HepG2 (cell line): ENCODE measurements around the gene C2CD2. TPM values are rescaled to one million over a fixed set of nuclear protein-coding genes. Genes with fewer than 3 reads are reported as not detected.
"Not testable (repeated sequence)": the region's sequence is repeated elsewhere in the genome, so short reads cannot be mapped to it uniquely, and the experiment has no call there.

Experiments used
- ATAC-seq: fragments of 200-7000 bp; cut with Tn5 transposase; 3 replicates; pipeline ENCODE4 v1.9.1; 2020; ENCODE audit warnings: mild to moderate bottlenecking, moderate library complexity
- BruUV-seq: library from RNA; stranded (reverse); fragments of 400-500 nt; replicated peaks from 2 replicates; lab custom pipeline; 2021; lab: Mats Ljungman, UMichigan
- CTCF ChIA-PET: fragments of 300-600 bp; formaldehyde crosslinking; extraction: SDS; loops from one replicate; lab custom pipeline; 2021; ENCODE audit warnings: low total read pairs, inconsistent platforms, low intra/inter-chr PET ratio; lab: Yijun Ruan, JAX
- POLR2A ChIA-PET: fragments of 350-600 bp; sonication (Branson Sonifier 250); formaldehyde crosslinking; loops from one replicate; lab custom pipeline; 2020; ENCODE audit warnings: antibody characterized with exemption, inconsistent platforms; lab: Yijun Ruan, JAX
- DNase-seq: peaks from one replicate; pipeline ENCODE4 v3.0.0-alpha.2; 2015; ENCODE audit warnings: low spot score
- FAIRE-seq: peaks from 3 replicates; lab custom pipeline; 2011; peaks lifted over from hg19 to GRCh38; lab: Jason Lieb, UNC
- H2AFZ ChIP-seq: one replicate; pipeline ENCODE4 v1.6.1; 2011; ENCODE audit warnings: low read length, inconsistent platforms
- H3K27ac ChIP-seq: fragments of 300-600 bp; 3 replicates; pipeline ENCODE4 v1.8.0; 2011; ENCODE audit warnings: mixed run types, mild to moderate bottlenecking, mixed read lengths, low read length, inconsistent platforms; ENCODE audit not compliant: insufficient read depth; ENCODE audit errors: extremely low read length
- H3K27me3 ChIP-seq, 2 experiments: fragments of 200-600 bp in 1 of 2; 2 replicates in 1 of 2; 3 replicates in 1 of 2; pipeline versions ENCODE4 v1.6.0 to v1.8.0; 2011; ENCODE audit warnings: low read length in 2 of 2, mild to moderate bottlenecking in 2 of 2, moderate library complexity in 2 of 2, inconsistent platforms in 1 of 2; ENCODE audit not compliant: insufficient read depth in 2 of 2, control insufficient read depth in 1 of 2
- H3K36me3 ChIP-seq, 2 experiments: fragments of 200-600 bp in 1 of 2; replicated peaks in 1 of 2; 2 replicates in 1 of 2; 3 replicates in 1 of 2; pipeline versions ENCODE4 v1.5.1 to v1.8.0; 2011; ENCODE audit warnings: low read length in 2 of 2, inconsistent platforms in 1 of 2; ENCODE audit not compliant: insufficient read depth in 2 of 2, control insufficient read depth in 1 of 2
- H3K4me1 ChIP-seq: 2 replicates; pipeline ENCODE4 v1.5.1; 2012; ENCODE audit warnings: low read length, inconsistent platforms; ENCODE audit not compliant: insufficient read depth
- H3K4me2 ChIP-seq: 2 replicates; pipeline ENCODE4 v1.6.0; 2011; ENCODE audit warnings: low read depth, low read length, inconsistent platforms
- H3K4me3 ChIP-seq, 3 experiments: fragments of 200-600 bp in 1 of 3; sonication (generic), shearing (Covaris generic) in 1 of 3; replicated peaks in 1 of 3; 2 replicates each; pipeline ENCODE4 v1.5.1; 2011 to 2016; ENCODE audit warnings: low read length in 3 of 3, inconsistent platforms in 2 of 3, low read depth in 2 of 3, mild to moderate bottlenecking in 2 of 3, control low read depth in 1 of 3, mixed read lengths in 1 of 3; ENCODE audit not compliant: insufficient read depth in 1 of 3
- H3K79me2 ChIP-seq: one replicate; pipeline ENCODE4 v1.6.1; 2011; ENCODE audit warnings: low read length, inconsistent platforms; ENCODE audit not compliant: insufficient read depth
- H3K9ac ChIP-seq: 2 replicates; pipeline ENCODE4 v1.6.0; 2011; ENCODE audit warnings: mild to moderate bottlenecking, low read depth, low read length, inconsistent platforms; ENCODE audit not compliant: insufficient read depth
- H3K9me3 ChIP-seq: 2 replicates; pipeline ENCODE4 v1.5.1; 2012; ENCODE audit warnings: mild to moderate bottlenecking, low read length
- H4K20me1 ChIP-seq: 2 replicates; pipeline ENCODE4 v1.6.0; 2011; ENCODE audit warnings: inconsistent platforms, mild to moderate bottlenecking, low read length, moderate library complexity; ENCODE audit not compliant: insufficient read depth
- CERS6 ChIP-seq: sonication (generic); formaldehyde crosslinking; IDR thresholded peaks from 2 replicates; pipeline ENCODE4 v1.5.0; 2020; ENCODE audit warnings: missing genetic modification reagents
- FUBP1 ChIP-seq: sonication (generic); formaldehyde crosslinking; IDR thresholded peaks from 2 replicates; pipeline ENCODE4 v1.5.1; 2020; ENCODE audit warnings: missing genetic modification reagents, mild to moderate bottlenecking, borderline replicate concordance
- KDM5A ChIP-seq: fragments of 200-600 bp; sonication (generic); IDR thresholded peaks from 2 replicates; pipeline ENCODE4 v1.7.0; 2018; ENCODE audit warnings: antibody characterized with exemption, mild to moderate bottlenecking, low read length, borderline replicate concordance
- ZNF576 ChIP-seq: sonication (generic); formaldehyde crosslinking; IDR thresholded peaks from 2 replicates; pipeline ENCODE4 v1.4.0; 2020; ENCODE audit warnings: mild to moderate bottlenecking, missing genetic modification reagents
- WGBS: methylation state at CpG from one replicate; pipeline ENCODE4 v1.1.6; 2017; ENCODE audit warnings: low lambda C conversion rate; 5-methylcytosine and 5-hydroxymethylcytosine counted together
- in situ Hi-C: cut with HindIII; loops from 2 replicates; pipeline ENCODE4 v1.10.0; 2017; ENCODE audit warnings: low pct_unique_long_range_greater_than_20kb; ENCODE audit not compliant: extremely low pct_ligation_motif_present
- intact Hi-C: fragments of 100-400 bp; cut with micrococcal nuclease; formaldehyde crosslinking; loops from one replicate; pipeline ENCODE4 v1.10.0; 2022; ENCODE audit not compliant: unreplicated experiment
- polyA plus RNA-seq, 8 experiments: library from polyadenylated mRNA; depleted of rRNA in 3 of 8; stranded (reverse) in 7 of 8; unstranded in 1 of 8; fragments of >200 nt; fragmentation: Illumina TruSeq in 4 of 8; extraction: Trizol in 4 of 8; gene quantifications; 2 replicates each; pipeline versions ENCODE4 v1.2.1 to v1.2.3, GENCODE V29; 2011 to 2016; ENCODE audit warnings: low read depth in 4 of 8, missing spikeins in 1 of 8, mixed read lengths in 1 of 8; ENCODE audit not compliant: insufficient read depth in 1 of 8
- total RNA-seq, 5 experiments: library from RNA; depleted of rRNA; stranded (reverse); fragments of >200 nt; fragmentation: Illumina TruSeq; extraction: Trizol; gene quantifications; 2 replicates each; pipeline ENCODE4 v1.2.3, GENCODE V29; 2016; ENCODE audit warnings: low read depth in 1 of 5

C2CD2 gene
- total and polyA plus RNA-seq, 2 of the 13 experiments (the other 11 are each of a cell fraction or from before 2014, with no cell fraction given), result 12.5 to 19.7 TPM

GRCh38 chr21:41997657-41998056 is 43.8 kb upstream of the C2CD2 start:
- in situ Hi-C loops, result no loop called here

GRCh38 chr21:41995577-41995976 is 41.8 kb upstream of the C2CD2 start:
- ATAC-seq (no peak), FAIRE-seq (no peak), DNase-seq (no peak)
- ChIA-PET POLR2A (no interaction called here), CTCF (no interaction called here)
- 91% methylated on average over 3 of the region's 3 CpGs for WGBS
- intact Hi-C loops (no loop called here), in situ Hi-C loops (no loop called here)
- Histone ChIP-seq H3K4me2 (no peak overlapping the region), H3K27me3 (no peaks in the 10 kb centered on the region), H3K36me3 (peaks cover 11 to 51% of the 10 kb centered on the region in 2 experiments), H3K4me1 (no peaks in the 10 kb centered on the region), H3K27ac (no peak overlapping the region), H3K4me3 (no peak overlapping the region), H3K79me2 (peaks cover 5% of the 10 kb centered on the region), H2AFZ (no peak overlapping the region), H3K9ac (no peak overlapping the region), H3K9me3 (peaks cover 11% of the 10 kb centered on the region), H4K20me1 (no peaks in the 10 kb centered on the region)
- TF ChIP-seq ZNF576 (CRISPR knock-in tag) (no peak), KDM5A (no peak), CERS6 (no peak)
- BruUV-seq, result no TSS peak

More at GRCh38 chr21:41997657-41998056, 43.8 kb upstream of the C2CD2 start:
- TF ChIP-seq FUBP1 (CRISPR knock-in tag), result no peak
- TF ChIP-seq, all 625 proteins: peak for 0
- BruUV-seq, result no TSS peak
- Histone ChIP-seq H3K4me3 (no peak overlapping the region), H3K4me2 (no peak overlapping the region), H3K27ac (no peak overlapping the region), H3K79me2 (peaks cover 5% of the 10 kb centered on the region), H3K27me3 (no peaks in the 10 kb centered on the region), H3K4me1 (no peaks in the 10 kb centered on the region), H2AFZ (no peak overlapping the region), H3K36me3 (peaks cover 13 to 38% of the 10 kb centered on the region in 2 experiments), H3K9me3 (peaks cover 11% of the 10 kb centered on the region), H3K9ac (no peak overlapping the region), H4K20me1 (no peaks in the 10 kb centered on the region)
- FAIRE-seq (no peak), DNase-seq (no peak), ATAC-seq (no peak)
- 100% methylated on average over 1 of the region's 1 CpG for WGBS
- intact Hi-C loops, result no loop called here
- POLR2A ChIA-PET, result no interaction called here
- CTCF ChIA-PET, result no interaction called here

- CTCF ChIA-PET, H4K20me1 ChIP-seq, POLR2A ChIA-PET, DNase-seq, FAIRE-seq, H3K4me1 ChIP-seq, H3K27me3 ChIP-seq, H3K79me2 ChIP-seq, H3K4me3 ChIP-seq, H3K9ac ChIP-seq, H3K4me2 ChIP-seq, in situ Hi-C loops, ATAC-seq, H3K27ac ChIP-seq, BruUV-seq, intact Hi-C loops, H2AFZ ChIP-seq: not testable (repeated sequence)
- 87% methylated on average over 5 of the region's 5 CpGs for WGBS
- Histone ChIP-seq H3K9me3 (peaks cover 11% of the 10 kb centered on the region), H3K36me3 (peaks cover 11 to 50% of the 10 kb centered on the region in 2 experiments)
These were observed 40.8 kb upstream of the C2CD2 start for GRCh38 chr21:41994613-41995012.
